PC-3 (cell line): ENCODE data around the gene CASK.

Experiments used
- CTCF ChIP-seq: fragments of 300-600 bp; sonication (generic); conservative IDR thresholded peaks from 2 replicates; pipeline ENCODE4 v1.5.1; 2017; ENCODE audit warnings: antibody characterized with exemption, low read depth, mild to moderate bottlenecking, low read length
- EZH2 ChIP-seq: fragments of 300-600 bp; sonication (generic); IDR thresholded peaks from one replicate; pipeline ENCODE4 v1.6.1; 2017; ENCODE audit warnings: antibody characterized with exemption, mild to moderate bottlenecking, low read length; ENCODE audit not compliant: unreplicated experiment
- EZH2phosphoT487 ChIP-seq: fragments of 300-600 bp; sonication (generic); IDR thresholded peaks from 2 replicates; pipeline ENCODE4 v1.6.1; 2018; ENCODE audit warnings: mild to moderate bottlenecking, antibody characterized with exemption, low read length, borderline replicate concordance

DNA sequence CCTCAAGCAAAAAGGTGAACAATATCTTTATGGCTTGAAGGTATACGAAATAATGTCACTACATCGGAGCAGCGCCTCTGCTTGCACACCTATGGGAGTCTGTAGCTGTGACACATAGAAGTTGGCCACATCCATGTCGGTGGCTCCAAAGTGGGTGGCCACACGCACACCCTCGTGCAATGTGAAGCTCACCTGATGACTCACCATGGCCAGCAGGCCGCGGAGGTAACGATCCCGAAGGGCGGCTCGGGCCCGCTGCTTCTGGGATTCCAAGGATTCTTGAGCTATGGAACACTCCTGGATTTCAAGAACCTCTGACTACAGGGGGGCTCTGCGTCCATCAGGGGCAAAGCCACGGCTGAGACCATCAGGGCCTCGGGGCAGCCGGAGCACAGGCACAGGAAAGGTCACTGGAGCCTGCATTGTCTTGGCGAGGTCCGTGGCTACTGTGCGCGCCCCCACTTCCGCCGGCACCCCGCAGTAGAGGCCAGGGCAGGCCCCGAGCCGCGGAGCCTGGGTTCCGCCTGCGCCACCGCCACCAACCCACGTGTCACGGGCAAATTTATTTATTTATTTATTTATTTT, 451.0 kb downstream of the CASK start:
- TF ChIP-seq CTCF = no peak
- TF ChIP-seq EZH2 = no peak
- no peak for TF ChIP-seq EZH2phosphoT487
